K562 (cell line): ENCODE data around the gene KLK7.

Experiments used
- CTCF ChIP-seq, 3 experiments: IDR thresholded peaks in 2 of 3; conservative IDR thresholded peaks in 1 of 3; 2 replicates each; pipeline ENCODE4 v1.5.1; 2011 to 2012; ENCODE audit warnings: low read length in 3 of 3, mild to moderate bottlenecking in 3 of 3, control low read depth in 2 of 3, improper control_type of control experiment in 1 of 3, inconsistent platforms in 1 of 3, low read depth in 1 of 3, mixed read lengths in 1 of 3, moderate library complexity in 1 of 3; ENCODE audit not compliant: insufficient read depth in 2 of 3
- ELF1 ChIP-seq: fragments of 200-800 bp; sonication (Bioruptor generic); IDR thresholded peaks from 2 replicates; pipeline ENCODE4 v1.6.1; 2016; ENCODE audit warnings: missing genetic modification characterization, missing compliant biosample characterization
- ESRRA ChIP-seq: fragments of 450-650 bp; IDR thresholded peaks from 2 replicates; pipeline ENCODE4 v1.6.1; 2014; ENCODE audit warnings: low read depth, mild to moderate bottlenecking, moderate library complexity, borderline replicate concordance
- GABPB2 ChIP-seq: fragments of 250-450 bp; sonication (Bioruptor Pico); conservative IDR thresholded peaks from 2 replicates; pipeline ENCODE4 v1.5.1; 2021; ENCODE audit warnings: mild to moderate bottlenecking
- HDAC1 ChIP-seq, 2 experiments: fragments of 450-650 bp; IDR thresholded peaks; 2 replicates each; pipeline ENCODE4 v1.6.1; 2016 to 2017; ENCODE audit warnings: inconsistent platforms in 1 of 2, mild to moderate bottlenecking in 1 of 2, moderate library complexity in 1 of 2
- IRF2 ChIP-seq: sonication (generic); formaldehyde crosslinking; IDR thresholded peaks from 2 replicates; pipeline ENCODE4 v1.8.1; 2022; ENCODE audit warnings: mild to moderate bottlenecking, missing genetic modification reagents
- NONO ChIP-seq, 2 experiments: fragments of 200-400 bp in 1 of 2; fragments of 450-650 bp in 1 of 2; formaldehyde crosslinking in 1 of 2; IDR thresholded peaks; 2 replicates each; pipeline ENCODE4 v1.6.1; 2017; ENCODE audit warnings: low read depth in 2 of 2, mild to moderate bottlenecking in 2 of 2, moderate library complexity in 2 of 2, low read length in 1 of 2
- POLR2AphosphoS2 ChIP-seq: IDR thresholded peaks from 2 replicates; pipeline ENCODE4 v1.6.1; 2012; ENCODE audit warnings: low read length, improper control_type of control experiment
- RAD21 ChIP-seq, 2 experiments: fragments of 250-450 bp in 1 of 2; fragments of 450-650 bp in 1 of 2; sonication (Bioruptor Pico) in 1 of 2; formaldehyde crosslinking in 1 of 2; IDR thresholded peaks in 1 of 2; conservative IDR thresholded peaks in 1 of 2; 2 replicates each; pipeline versions ENCODE4 v1.4.0 to v1.8.0; 2020 to 2022; ENCODE audit warnings: mild to moderate bottlenecking in 2 of 2, moderate library complexity in 1 of 2
- RNF2 ChIP-seq: sonication (generic); IDR thresholded peaks from 2 replicates; pipeline ENCODE4 v1.6.1; 2016
- ZHX1 ChIP-seq: fragments of 150-350 bp; conservative IDR thresholded peaks from 2 replicates; pipeline ENCODE4 v1.6.1; 2014; ENCODE audit warnings: low read length
- ZNF639 ChIP-seq, 2 experiments: fragments of 200-800 bp in 1 of 2; sonication (Bioruptor generic) in 1 of 2; sonication (generic) in 1 of 2; formaldehyde crosslinking in 1 of 2; IDR thresholded peaks in 1 of 2; conservative IDR thresholded peaks in 1 of 2; 2 replicates each; pipeline versions ENCODE4 v1.5.0 to v1.6.1; 2016 to 2020; ENCODE audit warnings: missing compliant biosample characterization in 1 of 2, missing genetic modification characterization in 1 of 2, missing genetic modification reagents in 1 of 2

GRCh38 chr19:50928831-50929230, 54.9 kb downstream of the KLK7 start:
- TF ChIP-seq POLR2AphosphoS2 = no peak
- TF ChIP-seq RAD21 (CRISPR knock-in tag; conservative IDR thresholded peaks at IDR 0.05 in 1 of 2, IDR thresholded peaks at IDR 0.05 in 1 of 2) = no peak
- TF ChIP-seq ZHX1 = no peak
- TF ChIP-seq RNF2 = no peak
- TF ChIP-seq NONO (IDR thresholded peaks at IDR 0.05; ENCODE audit: low read depth in 2 of 2, low read length in 1 of 2) = no peak
- no peak for TF ChIP-seq HDAC1 (IDR thresholded peaks at IDR 0.05)
- no peak for TF ChIP-seq IRF2
- no peak for TF ChIP-seq ESRRA
- 0 out of 6 replicates have a peak, but pooled peaks of 1 of the 3 experiments have one; percentile 6 for TF ChIP-seq CTCF (IDR thresholded peaks at IDR 0.05 in 2 of 3, conservative IDR thresholded peaks at IDR 0.05 in 1 of 3; ENCODE audit: insufficient read depth in 2 of 3, low read depth in 1 of 3, low read length in 3 of 3)
- TF ChIP-seq GABPB2 = no peak
- no peak for TF ChIP-seq ELF1 (tag)
- no peak for TF ChIP-seq ZNF639 (CRISPR knock-in tag; conservative IDR thresholded peaks at IDR 0.05 in 1 of 2, IDR thresholded peaks at IDR 0.05 in 1 of 2)
